Heart right ventricle (tissue), 16 donors: ENCODE data around the gene KRTAP12-2. TPM values are rescaled to one million over a fixed set of nuclear protein-coding genes. Genes with fewer than 3 reads are reported as not detected.
A peak's percentile ranks its signal among the peaks of the same experiment; 100 is the strongest.
"Not testable (repeated sequence)": the region's sequence is repeated elsewhere in the genome, so short reads cannot be mapped to it uniquely, and the experiment has no call there.

Experiments
- ATAC-seq, 8 donors: fragments of 200-7000 bp; cut with Tn5 transposase; one replicate each; pipeline ENCODE4 v1.9.1; 2020; ENCODE audit warnings: mild to moderate bottlenecking in 8 of 8, moderate library complexity in 8 of 8, moderate number of reproducible peaks in 1 of 8
- DNase-seq, 2 donors: peaks; one replicate each; pipeline ENCODE4 v3.0.0-alpha.2; 2020
- H3K27ac ChIP-seq, 10 donors: fragments of 200-600 bp; sonication (generic) in 2 of 10; one replicate each; pipeline versions ENCODE4 v1.5.0 to v1.8.0; 2020 to 2022; ENCODE audit warnings: mild to moderate bottlenecking in 3 of 10
- H3K27me3 ChIP-seq, 7 donors: fragments of 200-600 bp; one replicate each; pipeline ENCODE4 v1.8.0; 2021 to 2022; ENCODE audit warnings: mild to moderate bottlenecking in 2 of 7
- H3K36me3 ChIP-seq, 9 donors: fragments of 200-600 bp; sonication (generic) in 1 of 9; one replicate each; pipeline versions ENCODE4 v1.5.0 to v1.8.0; 2020 to 2022; ENCODE audit warnings: mild to moderate bottlenecking in 2 of 9
- H3K4me1 ChIP-seq, 9 donors: fragments of 200-600 bp; sonication (generic) in 1 of 9; one replicate each; pipeline versions ENCODE4 v1.5.0 to v1.8.0; 2020 to 2022; ENCODE audit warnings: mild to moderate bottlenecking in 4 of 9
- H3K4me3 ChIP-seq, 10 donors: fragments of 200-600 bp; sonication (generic) in 2 of 10; one replicate each; pipeline versions ENCODE4 v1.5.0 to v1.8.0; 2020 to 2022; ENCODE audit warnings: mild to moderate bottlenecking in 7 of 10, moderate library complexity in 2 of 10
- H3K9me3 ChIP-seq, 11 donors: fragments of 200-600 bp in 10 of 11; sonication (generic) in 2 of 11; one replicate each; pipeline versions ENCODE4 v1.5.0 to v1.8.0; 2013 to 2022; ENCODE audit warnings: mild to moderate bottlenecking in 2 of 11, control low read depth in 1 of 11, moderate library complexity in 1 of 11
- CTCF ChIP-seq, 9 donors: fragments of 200-600 bp; sonication (generic) in 2 of 9; IDR thresholded peaks; one replicate each; pipeline versions ENCODE4 v1.5.0 to v1.8.0; 2021 to 2022; ENCODE audit warnings: antibody characterized with exemption in 9 of 9, mild to moderate bottlenecking in 5 of 9, moderate library complexity in 1 of 9
- WGBS, 2 donors: extraction: QIAGEN DNeasy Blood & Tissue Kit; methylation state at CpG; one replicate each; pipeline ENCODE4 v1.1.7; 2013; ENCODE audit warnings: inconsistent platforms in 1 of 2; 5-methylcytosine and 5-hydroxymethylcytosine counted together
- intact Hi-C, 10 donors: fragments of 100-400 bp; cut with DNase I; formaldehyde crosslinking; loops; one replicate each; pipeline versions ENCODE4 v1.11.1 to v1.14.2; 2022
- polyA plus RNA-seq, 2 donors: library from polyadenylated mRNA; stranded (reverse); fragments of 200-250 nt; gene quantifications; one replicate each; pipeline ENCODE4 v1.2.3, GENCODE V29; 2013
- total RNA-seq, 10 donors: library from RNA; stranded (reverse); fragmentation: NEBNext Ultra II Directional in 3 of 10; extraction: Animal tissue kit (Norgen Biotek cat#: 25700) in 3 of 10; gene quantifications; one replicate each; pipeline versions ENCODE4 v1.2.1 to v1.2.4, GENCODE V29; 2021 to 2023
- donor health status: Arrhythmogenic right ventricular cardiomyopathy.
- donor health status: ischemic (EF 13 %, LVEDD 7.1; RV severe dilation, severe dysfunction).
- donor health status: healthy with polysubstance abuse.
- donor health status: DM: no; HTN: yes; CAD: no.
- donor health status: DM: no; HTN: no; CAD: no.
- donor health status: ischemic (EF 25% LVEDD 6.9; RV normal size, moderate dysfunction).
- donor health status: ischemic (EF 25% LVEDD 5.7; RV mildly dilated, moderate dysfunction).
- donor health status: healthy.
- donor health status: DM: yes; HTN: yes; CAD: no.
- donor health status: Ischemic cardiomyopathy.
- donor health status: ischemic (EF 35%, LVEDD 5.7; RV mildly dilated, moderate dysfunction).
- donor health status: nonischemic (EF 11% LVEDD 7.7; RV severe dilation, severe dysfunction).
- donor health status: DM: yes; HTN: yes; CAD: no.
- donor health status: PGD.
- donor health status: ischemic (EF 29% LVEDD 5.4; RV normal size, mild dysfunction).
- donor health status: nonischemic (EF 23%, LVEDD 6.1; RV moderate dilation, normal function).

KRTAP12-2 gene
- total and polyA plus RNA-seq, 12 donors, result not detected

GRCh38 chr21:44644878-44645277 is 21.8 kb downstream of the KRTAP12-2 start:
- no peak for TF ChIP-seq CTCF (IDR thresholded peaks at IDR 0.05)
- Histone ChIP-seq H3K27ac (no peak overlapping the region), H3K9me3 (peaks cover 0 to 55% (median 14%) of the 10 kb centered on the region in 11 donors), H3K4me3 (no peak overlapping the region), H3K4me1 (no peaks in the 10 kb centered on the region), H3K27me3 (peaks cover 0 to 27% (median 17%) of the 10 kb centered on the region in 7 donors), H3K36me3 (no peaks in the 10 kb centered on the region)
- 41 to 46% methylated on average over 2 of the region's 2 CpGs for WGBS, 2 donors
- intact Hi-C loops, result no loop called here
- DNase-seq, result no peak
- no peak for ATAC-seq

GRCh38 chr21:44643741-44644310 is 22.9 kb downstream of the KRTAP12-2 start:
- DNase-seq (no peak), ATAC-seq (no peak)
- H3K4me3 ChIP-seq, result no peak overlapping the region
- 65% methylated on average over 14 of the region's 14 CpGs for WGBS, 2 donors
- H3K27me3 ChIP-seq, result peaks cover 0 to 35% (median 26%) of the 10 kb centered on the region in 7 donors
- no peaks in the 10 kb centered on the region for H3K4me1 ChIP-seq
- intact Hi-C loops, result no loop called here
- H3K36me3 ChIP-seq, result no peaks in the 10 kb centered on the region
- no peak for TF ChIP-seq CTCF (IDR thresholded peaks at IDR 0.05)
- H3K9me3 ChIP-seq, result peaks cover 0 to 56% (median 14%) of the 10 kb centered on the region in 11 donors
- no peak overlapping the region for H3K27ac ChIP-seq

GRCh38 chr21:44640761-44641160 is 26.0 kb downstream of the KRTAP12-2 start:
- Histone ChIP-seq H3K27me3 (peaks cover 0 to 38% (median 19%) of the 10 kb centered on the region in 7 donors), H3K36me3 (no peaks in the 10 kb centered on the region), H3K27ac (no peak overlapping the region), H3K9me3 (peaks cover 0 to 51% (median 14%) of the 10 kb centered on the region in 11 donors), H3K4me3 (no peak overlapping the region), H3K4me1 (no peaks in the 10 kb centered on the region)
- ATAC-seq (no peak), DNase-seq (no peak)
- intact Hi-C loops, result no loop called here
- WGBS, 2 donors, result 73 to 80% methylated on average over 5 of the region's 5 CpGs
- TF ChIP-seq CTCF (IDR thresholded peaks at IDR 0.05), result no peak

- Histone ChIP-seq H3K4me1 (no peaks in the 10 kb centered on the region), H3K9me3 (peaks cover 0 to 41% (median 2%) of the 10 kb centered on the region in 11 donors), H3K36me3 (no peaks in the 10 kb centered on the region), H3K27me3 (peaks cover 0 to 40% (median 15%) of the 10 kb centered on the region in 7 donors), H3K4me3 (no peak overlapping the region), H3K27ac (no peak overlapping the region)
- DNase-seq (no peak), ATAC-seq (no peak)
- WGBS, 2 donors, result 80 to 83% methylated on average over 12 of the region's 12 CpGs
- intact Hi-C loops, result no loop called here
- no peak for TF ChIP-seq CTCF (IDR thresholded peaks at IDR 0.05)
These were observed 27.4 kb downstream of the KRTAP12-2 start for GRCh38 chr21:44639331-44639655.

GRCh38 chr21:44638506-44639330 is 28.0 kb downstream of the KRTAP12-2 start:
- DNase-seq, H3K4me3 ChIP-seq, H3K36me3 ChIP-seq, H3K4me1 ChIP-seq, H3K27ac ChIP-seq, intact Hi-C loops: not testable (repeated sequence)
- 80 to 96% methylated on average over 14 to 21 of the region's 21 CpGs for WGBS, 2 donors
- H3K27me3 ChIP-seq, result peaks cover 0 to 40% (median 15%) of the 10 kb centered on the region in 7 donors
- H3K9me3 ChIP-seq, result peaks cover 0 to 35% (median 0%) of the 10 kb centered on the region in 11 donors
- ATAC-seq, result peak in 1 of 8 donors; percentile 31

GRCh38 chr21:44637851-44638348 is 28.8 kb downstream of the KRTAP12-2 start:
- H3K27me3 ChIP-seq, result peaks cover 0 to 40% (median 15%) of the 10 kb centered on the region in 7 donors
- ATAC-seq, result peak in 1 of 8 donors; percentile 34
- 45 to 49% methylated on average over 10 to 11 of the region's 12 CpGs for WGBS, 2 donors

More at GRCh38 chr21:44637851-44638348, 28.8 kb downstream of the KRTAP12-2 start:
- H3K27ac ChIP-seq, DNase-seq, H3K4me1 ChIP-seq, H3K36me3 ChIP-seq, intact Hi-C loops, H3K4me3 ChIP-seq: not testable (repeated sequence)
- peaks cover 0 to 30% (median 2%) of the 10 kb centered on the region in 11 donors for H3K9me3 ChIP-seq
